Suprapubic skin (tissue), 4 donors: ENCODE results near the gene GABRE. TPM values are rescaled to one million over a fixed set of nuclear protein-coding genes. Genes with fewer than 3 reads are reported as not detected.

ENCODE experiments used
- DNase-seq, 2 donors: peaks; one replicate each; pipeline ENCODE4 v3.0.0-alpha.2; 2019; ENCODE audit warnings: low spot score in 2 of 2
- H3K27ac ChIP-seq: fragments of 200-600 bp; sonication (generic); one replicate; pipeline ENCODE4 v1.5.1; 2019
- H3K27me3 ChIP-seq: fragments of 200-600 bp; sonication (generic); one replicate; pipeline ENCODE4 v1.5.1; 2019
- H3K36me3 ChIP-seq: fragments of 200-600 bp; sonication (generic); one replicate; pipeline ENCODE4 v1.5.1; 2019
- H3K4me1 ChIP-seq: fragments of 200-600 bp; sonication (generic); one replicate; pipeline ENCODE4 v1.5.1; 2019
- H3K4me3 ChIP-seq: fragments of 200-600 bp; sonication (generic); one replicate; pipeline ENCODE4 v1.5.1; 2019; ENCODE audit warnings: mild to moderate bottlenecking
- H3K9me3 ChIP-seq: fragments of 200-600 bp; sonication (generic); one replicate; pipeline ENCODE4 v1.5.1; 2019
- EP300 ChIP-seq: sonication (generic); formaldehyde crosslinking; IDR thresholded peaks from one replicate; pipeline ENCODE4 v1.6.1; 2017; ENCODE audit warnings: antibody characterized with exemption
- POLR2A ChIP-seq, 2 donors: fragments of 450-650 bp; IDR thresholded peaks; one replicate each; pipeline ENCODE4 v1.6.1; 2017; ENCODE audit warnings: antibody characterized with exemption in 2 of 2, mild to moderate bottlenecking in 2 of 2, moderate library complexity in 2 of 2
- POLR2AphosphoS5 ChIP-seq, 3 donors: sonication (generic); formaldehyde crosslinking; IDR thresholded peaks; one replicate each; pipeline ENCODE4 v1.6.1; 2017; ENCODE audit warnings: antibody characterized with exemption in 3 of 3
- WGBS: methylation state at CpG from one replicate; pipeline ENCODE4 v1.1.5; 2018; 5-methylcytosine and 5-hydroxymethylcytosine counted together
- total RNA-seq, 4 donors: library from RNA; depleted of rRNA; stranded (reverse); fragments of >200 nt; gene quantifications; one replicate each; pipeline ENCODE4 v1.1.0, GENCODE V29; 2016
- TF ChIP-seq, protein P1 (sequence below), 2 donors: fragments of 200-600 bp in 1 of 2; fragments of 450-650 bp in 1 of 2; sonication (generic) in 1 of 2; IDR thresholded peaks; one replicate each; pipeline ENCODE4 v1.5.1; 2016 to 2019; ENCODE audit warnings: antibody characterized with exemption in 2 of 2, mild to moderate bottlenecking in 1 of 2, moderate library complexity in 1 of 2

Gene GABRE
- total RNA-seq, 4 donors from 2014 or later = 55.8 to 140 (median 78.7) TPM

DNA sequence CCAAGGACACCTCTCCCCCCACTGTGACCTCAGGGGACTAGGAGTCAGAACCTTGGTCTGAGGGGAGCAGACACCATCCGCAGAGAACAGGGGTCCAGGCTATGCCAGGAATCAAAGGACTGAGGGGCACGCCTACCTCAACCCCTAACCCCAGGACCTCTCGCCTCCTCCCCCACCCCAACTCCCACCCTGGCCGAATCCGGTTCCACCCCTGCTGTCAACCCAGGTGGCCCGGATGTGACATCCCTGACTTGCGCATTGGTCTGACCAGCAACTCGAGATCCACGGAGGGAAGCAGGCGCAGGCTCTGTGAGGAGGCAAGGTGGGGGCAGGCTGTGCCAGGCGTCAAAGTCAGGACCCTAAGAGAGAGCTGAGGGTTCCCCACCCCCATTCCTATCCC lies 62.3 kb downstream of the GABRE start:
- TF ChIP-seq EP300 (no peak), POLR2A (IDR thresholded peaks at IDR 0.05) (no peak), POLR2AphosphoS5 (IDR thresholded peaks at IDR 0.05) (no peak)
- TF ChIP-seq, protein P1, sequence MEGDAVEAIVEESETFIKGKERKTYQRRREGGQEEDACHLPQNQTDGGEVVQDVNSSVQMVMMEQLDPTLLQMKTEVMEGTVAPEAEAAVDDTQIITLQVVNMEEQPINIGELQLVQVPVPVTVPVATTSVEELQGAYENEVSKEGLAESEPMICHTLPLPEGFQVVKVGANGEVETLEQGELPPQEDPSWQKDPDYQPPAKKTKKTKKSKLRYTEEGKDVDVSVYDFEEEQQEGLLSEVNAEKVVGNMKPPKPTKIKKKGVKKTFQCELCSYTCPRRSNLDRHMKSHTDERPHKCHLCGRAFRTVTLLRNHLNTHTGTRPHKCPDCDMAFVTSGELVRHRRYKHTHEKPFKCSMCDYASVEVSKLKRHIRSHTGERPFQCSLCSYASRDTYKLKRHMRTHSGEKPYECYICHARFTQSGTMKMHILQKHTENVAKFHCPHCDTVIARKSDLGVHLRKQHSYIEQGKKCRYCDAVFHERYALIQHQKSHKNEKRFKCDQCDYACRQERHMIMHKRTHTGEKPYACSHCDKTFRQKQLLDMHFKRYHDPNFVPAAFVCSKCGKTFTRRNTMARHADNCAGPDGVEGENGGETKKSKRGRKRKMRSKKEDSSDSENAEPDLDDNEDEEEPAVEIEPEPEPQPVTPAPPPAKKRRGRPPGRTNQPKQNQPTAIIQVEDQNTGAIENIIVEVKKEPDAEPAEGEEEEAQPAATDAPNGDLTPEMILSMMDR (IDR thresholded peaks at IDR 0.05) = no peak

DNA sequence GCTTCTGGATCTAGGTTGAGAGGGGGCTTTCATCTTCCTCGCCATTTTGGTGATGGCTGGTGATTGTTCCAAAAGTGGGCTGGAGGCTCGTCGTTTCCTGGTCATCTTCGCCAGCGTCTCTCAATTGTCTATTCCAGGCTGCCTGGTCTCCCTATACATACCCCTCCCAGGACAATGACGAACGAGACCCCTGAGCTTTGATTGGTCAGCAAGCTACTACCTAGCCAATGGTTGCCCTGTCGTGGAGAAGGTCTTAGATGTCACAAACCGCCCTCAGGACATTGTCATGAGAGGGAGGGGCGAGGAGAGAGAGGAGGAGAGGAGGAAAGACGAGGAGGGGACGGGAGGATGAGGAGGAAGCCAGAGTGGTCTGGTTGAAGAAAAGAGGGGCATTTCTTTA lies 69.5 kb downstream of the GABRE start:
- WGBS = 74% methylated on average over 12 of the region's 12 CpGs
- Histone ChIP-seq H3K36me3 (no peaks in the 10 kb centered on the region), H3K4me3 (no peak overlapping the region), H3K27me3 (no peaks in the 10 kb centered on the region), H3K27ac (no peak overlapping the region), H3K4me1 (peaks cover 10% of the 10 kb centered on the region), H3K9me3 (no peaks in the 10 kb centered on the region)
- DNase-seq = no peak
- TF ChIP-seq, protein P1 (IDR thresholded peaks at IDR 0.05) = no peak
- TF ChIP-seq EP300 = no peak
- TF ChIP-seq POLR2AphosphoS5 (IDR thresholded peaks at IDR 0.05) = no peak
- TF ChIP-seq POLR2A (IDR thresholded peaks at IDR 0.05) = no peak

More for the DNA sequence above, 62.3 kb downstream of the GABRE start:
- no peak for DNase-seq
- Histone ChIP-seq H3K9me3 (no peaks in the 10 kb centered on the region), H3K36me3 (no peaks in the 10 kb centered on the region), H3K4me1 (no peaks in the 10 kb centered on the region), H3K27ac (no peak overlapping the region), H3K27me3 (no peaks in the 10 kb centered on the region), H3K4me3 (no peak overlapping the region)
- 91% methylated on average over 9 of the region's 11 CpGs for WGBS

Other genes with a start within 250 kb of the GABRE start
- gene CNGA2, start 239.9 kb downstream of the GABRE start, total RNA-seq = not detected
- gene MAGEA4, start 61.8 kb downstream of the GABRE start, total RNA-seq = not detected
- not detected for gene MAGEA10, start 163.9 kb upstream of the GABRE start, total RNA-seq